Esophagus muscularis mucosa (tissue), 4 donors: Measurements from ENCODE around the gene OR2T10. TPM values are rescaled to one million over a fixed set of nuclear protein-coding genes. Genes with fewer than 3 reads are reported as not detected.
"Not testable (repeated sequence)": the region's sequence is repeated elsewhere in the genome, so short reads cannot be mapped to it uniquely, and the experiment has no call there.

ENCODE experiments used
- DNase-seq: peaks from one replicate; pipeline ENCODE4 v3.0.0-alpha.2; 2017; ENCODE audit errors: extremely low spot score
- H3K27ac ChIP-seq, 4 donors: fragments of 200-600 bp; sonication (generic); replicated peaks in 1 of 4; 1 replicate in 3 of 4; 2 replicates in 1 of 4; pipeline ENCODE4 v1.5.1; 2016 to 2019; ENCODE audit warnings: mild to moderate bottlenecking in 1 of 4
- H3K27me3 ChIP-seq, 4 donors: fragments of 200-600 bp; sonication (generic); one replicate each; pipeline versions ENCODE4 v1.5.1 to v1.6.0; 2016 to 2019
- H3K36me3 ChIP-seq, 4 donors: fragments of 200-600 bp; sonication (generic); one replicate each; pipeline ENCODE4 v1.5.1; 2016 to 2019
- H3K4me1 ChIP-seq, 4 donors: fragments of 200-600 bp; sonication (generic); one replicate each; pipeline ENCODE4 v1.5.1; 2016 to 2019
- H3K4me3 ChIP-seq, 4 donors: fragments of 200-600 bp; sonication (generic); 1 replicate in 2 of 4; 2 replicates in 2 of 4; pipeline ENCODE4 v1.5.1; 2016 to 2019; ENCODE audit warnings: mild to moderate bottlenecking in 4 of 4, moderate library complexity in 1 of 4
- H3K9me3 ChIP-seq, 4 donors: fragments of 200-600 bp; sonication (generic); 1 replicate in 3 of 4; 2 replicates in 1 of 4; pipeline ENCODE4 v1.5.1; 2016 to 2019
- EP300 ChIP-seq: sonication (generic); formaldehyde crosslinking; IDR thresholded peaks from one replicate; pipeline ENCODE4 v1.6.1; 2017; ENCODE audit warnings: antibody characterized with exemption
- POLR2A ChIP-seq: fragments of 450-650 bp; IDR thresholded peaks from one replicate; pipeline ENCODE4 v1.6.1; 2017; ENCODE audit warnings: antibody characterized with exemption, moderate library complexity, mild to moderate bottlenecking, low read depth
- POLR2AphosphoS5 ChIP-seq, 2 donors: sonication (generic); formaldehyde crosslinking; IDR thresholded peaks; one replicate each; pipeline ENCODE4 v1.6.1; 2017; ENCODE audit warnings: antibody characterized with exemption in 2 of 2
- WGBS: methylation state at CpG from one replicate; pipeline ENCODE4 v1.1.5; 2018; 5-methylcytosine and 5-hydroxymethylcytosine counted together
- intact Hi-C: fragments of 100-400 bp; cut with DNase I; formaldehyde crosslinking; loops from one replicate; pipeline ENCODE4 v1.15.1; 2023
- total RNA-seq, 4 donors: library from RNA; depleted of rRNA; stranded (reverse); fragments of >200 nt; gene quantifications; one replicate each; pipeline versions ENCODE4 v1.1.0 to v1.2.1, GENCODE V29; 2016
- TF ChIP-seq, protein P1 (sequence below), 3 experiments: fragments of 200-600 bp in 2 of 3; fragments of 450-650 bp in 1 of 3; sonication (generic) in 2 of 3; IDR thresholded peaks; one replicate each; pipeline ENCODE4 v1.5.1; 2017 to 2019; ENCODE audit warnings: antibody characterized with exemption in 3 of 3, mild to moderate bottlenecking in 2 of 3, moderate library complexity in 1 of 3

Gene OR2T10
- total RNA-seq, result not detected

GRCh38 chr1:248597589-248597988, at the start of gene OR2T10:
OR2T10 (minus strand) TSS chr1:248597700; CDS start chr1:248593768, 3,932 bp downstream.
- no peaks in the 10 kb centered on the region for H3K27me3 ChIP-seq
- no peaks in the 10 kb centered on the region for H3K9me3 ChIP-seq
- TF ChIP-seq EP300 (no peak), POLR2AphosphoS5 (IDR thresholded peaks at IDR 0.05) (no peak), POLR2A (no peak)
- TF ChIP-seq, protein P1, sequence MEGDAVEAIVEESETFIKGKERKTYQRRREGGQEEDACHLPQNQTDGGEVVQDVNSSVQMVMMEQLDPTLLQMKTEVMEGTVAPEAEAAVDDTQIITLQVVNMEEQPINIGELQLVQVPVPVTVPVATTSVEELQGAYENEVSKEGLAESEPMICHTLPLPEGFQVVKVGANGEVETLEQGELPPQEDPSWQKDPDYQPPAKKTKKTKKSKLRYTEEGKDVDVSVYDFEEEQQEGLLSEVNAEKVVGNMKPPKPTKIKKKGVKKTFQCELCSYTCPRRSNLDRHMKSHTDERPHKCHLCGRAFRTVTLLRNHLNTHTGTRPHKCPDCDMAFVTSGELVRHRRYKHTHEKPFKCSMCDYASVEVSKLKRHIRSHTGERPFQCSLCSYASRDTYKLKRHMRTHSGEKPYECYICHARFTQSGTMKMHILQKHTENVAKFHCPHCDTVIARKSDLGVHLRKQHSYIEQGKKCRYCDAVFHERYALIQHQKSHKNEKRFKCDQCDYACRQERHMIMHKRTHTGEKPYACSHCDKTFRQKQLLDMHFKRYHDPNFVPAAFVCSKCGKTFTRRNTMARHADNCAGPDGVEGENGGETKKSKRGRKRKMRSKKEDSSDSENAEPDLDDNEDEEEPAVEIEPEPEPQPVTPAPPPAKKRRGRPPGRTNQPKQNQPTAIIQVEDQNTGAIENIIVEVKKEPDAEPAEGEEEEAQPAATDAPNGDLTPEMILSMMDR (IDR thresholded peaks at IDR 0.05), result no peak
- no peaks in the 10 kb centered on the region for H3K36me3 ChIP-seq
- intact Hi-C loops, result no loop called here
- no peak within 1 kb of the TSS for H3K4me3 ChIP-seq
- no peaks in the 10 kb centered on the region for H3K4me1 ChIP-seq
- WGBS, result 79% methylated on average over 6 of the region's 6 CpGs
- H3K27ac ChIP-seq, result no peak within 1 kb of the TSS
- no peak for DNase-seq

DNA sequence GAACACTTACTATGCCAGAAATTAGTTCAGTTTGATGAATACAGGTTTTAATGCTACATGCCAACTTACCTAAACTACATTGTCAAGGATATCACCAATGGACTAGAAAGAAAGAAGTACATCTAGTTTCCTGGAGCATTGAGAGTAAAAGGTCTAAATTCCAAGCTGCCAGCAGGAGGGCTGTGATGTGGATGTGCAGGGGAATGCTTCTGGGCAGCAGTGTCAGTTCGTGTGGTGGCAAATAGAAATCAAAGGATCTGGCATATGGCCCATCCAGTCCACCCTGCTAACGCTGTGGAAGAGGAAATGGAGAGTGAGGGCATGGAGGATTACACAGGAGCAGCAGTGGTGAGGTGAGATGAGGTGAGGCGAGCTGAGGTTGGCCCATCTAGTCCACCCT, 47.7 kb upstream of the OR2T10 start, which contains the start of gene OR2T35:
Gene OR2T35 (minus strand): TSS at position 101 of the 400 bp plus-strand sequence. CDS start 6,020 bp downstream, outside the sequence.
- H3K27ac ChIP-seq, H3K4me3 ChIP-seq, DNase-seq, intact Hi-C loops, H3K4me1 ChIP-seq, H3K9me3 ChIP-seq, H3K27me3 ChIP-seq, H3K36me3 ChIP-seq: not testable (repeated sequence)
- 56% methylated on average over 3 of the region's 3 CpGs for WGBS

DNA sequence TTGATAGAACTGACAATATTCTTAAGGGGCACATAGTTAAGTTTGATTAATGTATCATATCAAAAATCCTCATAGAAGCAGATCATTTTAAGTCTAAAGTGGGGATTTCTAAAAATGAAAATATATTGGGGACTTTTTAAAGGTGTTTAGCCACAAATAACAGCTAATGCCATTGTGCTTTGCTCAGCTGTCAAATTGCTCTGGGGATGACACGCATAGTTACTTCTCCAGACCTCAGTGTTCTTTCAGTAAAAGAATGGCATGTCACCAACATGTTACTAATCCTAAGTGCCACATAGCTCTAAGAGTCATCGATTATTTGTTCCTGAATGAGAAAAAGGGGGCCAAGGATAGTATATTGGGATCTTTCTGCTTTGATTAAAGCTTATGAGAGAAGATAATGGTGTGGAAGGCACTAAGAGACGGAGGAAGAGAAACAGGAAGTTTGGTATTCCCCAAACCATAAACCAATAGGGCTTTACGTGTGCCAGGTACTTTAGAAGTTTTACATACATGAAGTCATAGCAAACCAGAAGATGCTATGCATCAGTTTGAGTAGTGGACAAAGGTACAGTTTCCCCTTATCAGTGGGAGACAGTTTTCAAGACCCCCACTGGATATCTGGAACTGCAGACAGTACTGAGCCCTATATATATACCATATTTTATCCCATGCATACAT, 45.6 kb upstream of the OR2T10 start:
- DNase-seq, H3K9me3 ChIP-seq, H3K27ac ChIP-seq, H3K36me3 ChIP-seq, H3K4me1 ChIP-seq, intact Hi-C loops, H3K27me3 ChIP-seq, H3K4me3 ChIP-seq: not testable (repeated sequence)
- WGBS, result no CpG with 5 or more reads among the region's 4 CpGs

- H3K36me3 ChIP-seq, H3K9me3 ChIP-seq, H3K27me3 ChIP-seq, H3K4me1 ChIP-seq, DNase-seq, H3K27ac ChIP-seq, H3K4me3 ChIP-seq, intact Hi-C loops: not testable (repeated sequence)
- WGBS, result 95% methylated on average over 4 of the region's 5 CpGs
These were observed 44.1 kb upstream of the OR2T10 start for GRCh38 chr1:248641583-248641982.

- H3K27me3 ChIP-seq, DNase-seq, H3K4me3 ChIP-seq, intact Hi-C loops, H3K27ac ChIP-seq, H3K4me1 ChIP-seq, H3K36me3 ChIP-seq, H3K9me3 ChIP-seq: not testable (repeated sequence)
- WGBS, result no CpG with 5 or more reads among the region's 3 CpGs
These were observed 43.4 kb upstream of the OR2T10 start for GRCh38 chr1:248640906-248641305.

GRCh38 chr1:248639652-248640051, 42.2 kb upstream of the OR2T10 start:
- H3K9me3 ChIP-seq, H3K27me3 ChIP-seq, H3K27ac ChIP-seq, H3K36me3 ChIP-seq, H3K4me1 ChIP-seq, H3K4me3 ChIP-seq, intact Hi-C loops, DNase-seq: not testable (repeated sequence)
- WGBS, result no CpG with 5 or more reads among the region's 5 CpGs

- H3K27ac ChIP-seq, H3K4me1 ChIP-seq, H3K36me3 ChIP-seq, H3K27me3 ChIP-seq, intact Hi-C loops, H3K4me3 ChIP-seq, H3K9me3 ChIP-seq, DNase-seq: not testable (repeated sequence)
- WGBS, result 50% methylated on average over 1 of the region's 5 CpGs
These were observed 39.1 kb upstream of the OR2T10 start for GRCh38 chr1:248636612-248637011.

DNA sequence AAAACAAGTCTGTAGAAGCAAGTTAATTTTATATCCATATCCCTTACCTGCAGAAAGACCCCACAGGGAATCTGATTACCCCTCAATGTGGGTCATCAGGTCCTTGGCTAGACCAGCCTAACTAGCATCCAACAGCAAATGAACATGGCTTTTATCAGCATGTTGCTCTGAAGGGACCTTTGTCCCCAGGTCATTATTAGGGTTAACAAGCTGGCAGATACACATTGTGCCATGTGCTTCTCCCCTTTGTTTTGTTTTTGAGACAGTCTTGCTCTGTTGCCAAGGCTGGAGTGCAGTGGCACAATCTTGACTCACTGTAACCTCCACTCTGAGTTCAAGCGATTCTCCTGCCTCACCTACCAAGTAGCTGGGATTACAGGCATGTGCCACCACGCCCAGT, 37.5 kb upstream of the OR2T10 start, which contains the start of gene OR2T11:
Gene OR2T11 (minus strand): TSS at position 101 of the 400 bp plus-strand sequence. CDS start 7,963 bp downstream, outside the sequence.
- no CpG with 5 or more reads among the region's 2 CpGs for WGBS
- H3K4me1 ChIP-seq, H3K9me3 ChIP-seq, H3K27me3 ChIP-seq, H3K36me3 ChIP-seq, DNase-seq, H3K27ac ChIP-seq, H3K4me3 ChIP-seq, intact Hi-C loops: not testable (repeated sequence)
